Activated T-helper 1 cell treated with anti-CD3 and anti-CD28 coated beads, Interleukin-12 subunit alpha, Interleukin-12 subunit beta, Interleukin-2, Interleukin-4 antibody, amounts not matched to agents 30 ng/mL and 10 ng/mL and 1 ng/mL, durations not matched to agents 14 hours and 24 hours and 36 hours (primary cell): ENCODE measurements around the gene RFC2. TPM values are rescaled to one million over a fixed set of nuclear protein-coding genes. Genes with fewer than 3 reads are reported as not detected.
"Not testable (repeated sequence)": the region's sequence is repeated elsewhere in the genome, so short reads cannot be mapped to it uniquely, and the experiment has no call there.

Experiments used
- DNase-seq: peaks from one replicate; pipeline ENCODE4 v3.0.0; 2021; ENCODE audit warnings: low spot score
- H3K27ac Mint-ChIP-seq: one replicate; pipeline ENCODE4 v1.8.0; 2021; ENCODE audit warnings: mild to moderate bottlenecking, mixed read lengths
- H3K27me3 Mint-ChIP-seq: one replicate; pipeline ENCODE4 v1.8.0; 2022; ENCODE audit warnings: mild to moderate bottlenecking, moderate library complexity, mixed read lengths; ENCODE audit not compliant: insufficient read depth
- H3K36me3 Mint-ChIP-seq: one replicate; pipeline ENCODE4 v1.8.0; 2021; ENCODE audit warnings: low read depth, mixed read lengths
- H3K4me1 Mint-ChIP-seq: one replicate; pipeline ENCODE4 v1.8.0; 2021; ENCODE audit warnings: low read depth, mixed read lengths
- H3K4me3 Mint-ChIP-seq: one replicate; pipeline ENCODE4 v1.8.0; 2021; ENCODE audit warnings: mild to moderate bottlenecking, moderate library complexity, mixed read lengths
- H3K9me3 Mint-ChIP-seq: one replicate; pipeline ENCODE4 v1.8.0; 2021; ENCODE audit warnings: mixed read lengths
- intact Hi-C: fragments of 100-400 bp; cut with micrococcal nuclease; formaldehyde crosslinking; loops from one replicate; pipeline ENCODE4 v1.15.1; 2024
- total RNA-seq: library from RNA; stranded (reverse); gene quantifications from 2 replicates; pipeline ENCODE4 v1.2.3, GENCODE V29; 2022

Gene RFC2
- total RNA-seq, 1 donor from 2014 or later = 89.1 TPM

GRCh38 chr7:74254858-74255379 lies 720 bp upstream of the RFC2 start:
- intact Hi-C loops = loop anchor here (1.0 to 5.0 kb wide), 7 partner anchors 15 to 402 kb away; partner anchors contain the start of genes CLIP2, EIF4H and GTF2I

DNA sequence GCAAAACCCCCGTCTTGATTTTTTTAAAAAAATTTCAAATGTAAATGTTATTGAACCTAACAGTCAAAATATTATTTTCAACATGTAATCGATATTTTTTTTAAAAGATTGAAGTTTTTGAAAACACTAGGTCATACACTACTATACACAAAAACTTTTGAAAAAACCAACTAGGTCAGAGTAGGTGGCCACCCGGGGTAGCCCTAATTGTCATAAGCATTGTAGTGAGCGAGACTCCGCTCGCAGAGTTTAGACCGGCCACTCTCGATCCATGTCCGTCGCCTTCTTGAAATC lies 417 bp downstream of the RFC2 start:
- H3K9me3 Mint-ChIP-seq = no peaks in the 10 kb centered on the region
- H3K27ac Mint-ChIP-seq = peak overlapping the region; percentile 95
- peaks cover 21% of the 10 kb centered on the region for H3K4me1 Mint-ChIP-seq
- no peak for DNase-seq
- intact Hi-C loops = loop anchor here (1.0 to 2.0 kb wide), 7 partner anchors 17 to 403 kb away; partner anchors contain the start of genes CLIP2, EIF4H and GTF2I
- H3K36me3 Mint-ChIP-seq = peaks cover 27% of the 10 kb centered on the region
- H3K4me3 Mint-ChIP-seq = peak overlapping the region; percentile 95
- no peaks in the 10 kb centered on the region for H3K27me3 Mint-ChIP-seq

More at GRCh38 chr7:74254858-74255379, 720 bp upstream of the RFC2 start:
- peaks cover 21% of the 10 kb centered on the region for H3K4me1 Mint-ChIP-seq
- H3K27me3 Mint-ChIP-seq = no peaks in the 10 kb centered on the region
- peak overlapping the region; percentile 95 for H3K4me3 Mint-ChIP-seq
- no peaks in the 10 kb centered on the region for H3K9me3 Mint-ChIP-seq
- peak overlapping the region; percentile 95 for H3K27ac Mint-ChIP-seq
- H3K36me3 Mint-ChIP-seq = peaks cover 17% of the 10 kb centered on the region
- no peak for DNase-seq

DNA sequence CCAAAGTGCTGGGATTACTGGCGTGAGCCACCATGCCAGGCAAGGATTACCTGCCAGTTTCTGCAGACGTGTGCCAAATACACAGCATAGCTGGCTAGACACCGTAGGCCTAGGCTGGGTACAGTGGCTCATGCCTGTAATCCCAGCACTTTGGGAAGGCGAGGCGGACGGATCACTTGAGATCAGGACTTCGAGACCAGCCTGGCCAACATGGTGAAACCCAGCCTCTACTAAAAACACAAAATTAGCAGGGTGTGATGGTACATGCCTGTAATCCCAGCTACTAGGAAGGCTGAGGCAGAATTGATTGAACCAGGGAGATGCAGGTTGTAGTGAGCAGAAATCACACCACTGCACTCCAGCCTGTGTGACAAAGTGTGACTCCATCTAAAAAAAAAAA lies 868 bp downstream of the RFC2 start:
- peaks cover 29% of the 10 kb centered on the region for H3K36me3 Mint-ChIP-seq
- intact Hi-C loops = loop anchor here (1.0 kb wide), 1 partner anchor 44 kb away; no protein-coding TSS in a partner anchor
- H3K27me3 Mint-ChIP-seq = no peaks in the 10 kb centered on the region
- peak overlapping the region; percentile 95 for H3K27ac Mint-ChIP-seq
- no peak for DNase-seq
- peak overlapping the region; percentile 95 for H3K4me3 Mint-ChIP-seq
- H3K9me3 Mint-ChIP-seq = no peaks in the 10 kb centered on the region
- peaks cover 21% of the 10 kb centered on the region for H3K4me1 Mint-ChIP-seq

- Mint-ChIP-seq H3K9me3 (no peaks in the 10 kb centered on the region), H3K27me3 (no peaks in the 10 kb centered on the region), H3K4me3 (peak overlapping the region; percentile 95), H3K4me1 (peaks cover 21% of the 10 kb centered on the region), H3K27ac (no peak overlapping the region), H3K36me3 (peaks cover 29% of the 10 kb centered on the region)
- intact Hi-C loops = loop anchor here (1.0 kb wide), 1 partner anchor 44 kb away; no protein-coding TSS in a partner anchor
- DNase-seq = no peak
Observed at GRCh38 chr7:74252893-74253292, 1.3 kb downstream of the RFC2 start.

DNA sequence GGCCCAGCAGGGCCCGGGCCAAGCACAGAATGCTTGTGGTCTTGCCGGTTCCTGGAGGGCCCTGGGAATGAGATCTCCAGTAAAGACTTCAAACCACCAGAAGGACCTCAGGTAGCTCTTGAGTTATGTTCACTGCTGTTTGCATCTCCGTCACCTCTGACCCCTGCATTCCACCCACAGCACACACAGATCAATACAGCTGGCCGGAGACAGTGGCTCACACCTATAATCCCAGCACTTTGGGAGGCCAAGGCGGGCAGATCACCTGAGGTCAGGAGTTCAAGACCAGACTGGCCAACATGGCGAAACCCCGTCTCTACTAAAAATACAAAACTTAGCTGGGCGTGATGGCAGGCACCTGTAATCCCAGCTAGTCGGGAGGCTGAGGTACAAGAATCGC lies 5.1 kb downstream of the RFC2 start:
- H3K9me3 Mint-ChIP-seq, H3K27me3 Mint-ChIP-seq, H3K27ac Mint-ChIP-seq, DNase-seq, H3K4me3 Mint-ChIP-seq, intact Hi-C loops: not testable (repeated sequence)
- Mint-ChIP-seq H3K4me1 (peaks cover 11% of the 10 kb centered on the region), H3K36me3 (peaks cover 38% of the 10 kb centered on the region)

GRCh38 chr7:74248156-74248555 lies 6.0 kb downstream of the RFC2 start:
- H3K4me1 Mint-ChIP-seq = peaks cover 11% of the 10 kb centered on the region
- no peaks in the 10 kb centered on the region for H3K27me3 Mint-ChIP-seq
- H3K27ac Mint-ChIP-seq = no peak overlapping the region
- H3K36me3 Mint-ChIP-seq = peaks cover 43% of the 10 kb centered on the region
- DNase-seq = no peak
- intact Hi-C loops = no loop called here
- no peaks in the 10 kb centered on the region for H3K9me3 Mint-ChIP-seq
- H3K4me3 Mint-ChIP-seq = no peak overlapping the region

GRCh38 chr7:74246497-74246896 lies 7.7 kb downstream of the RFC2 start:
- DNase-seq = no peak
- Mint-ChIP-seq H3K36me3 (peaks cover 45% of the 10 kb centered on the region), H3K27me3 (no peaks in the 10 kb centered on the region), H3K27ac (no peak overlapping the region), H3K9me3 (no peaks in the 10 kb centered on the region), H3K4me3 (no peak overlapping the region), H3K4me1 (peaks cover 6% of the 10 kb centered on the region)
- intact Hi-C loops = no loop called here

GRCh38 chr7:74242122-74242443 lies 12.1 kb downstream of the RFC2 start:
- intact Hi-C loops = no loop called here
- no peak for DNase-seq
- H3K27ac Mint-ChIP-seq = no peak overlapping the region
- peaks cover 4% of the 10 kb centered on the region for H3K4me1 Mint-ChIP-seq
- H3K27me3 Mint-ChIP-seq = no peaks in the 10 kb centered on the region
- H3K36me3 Mint-ChIP-seq = peaks cover 39% of the 10 kb centered on the region
- H3K9me3 Mint-ChIP-seq = no peaks in the 10 kb centered on the region
- H3K4me3 Mint-ChIP-seq = no peak overlapping the region

DNA sequence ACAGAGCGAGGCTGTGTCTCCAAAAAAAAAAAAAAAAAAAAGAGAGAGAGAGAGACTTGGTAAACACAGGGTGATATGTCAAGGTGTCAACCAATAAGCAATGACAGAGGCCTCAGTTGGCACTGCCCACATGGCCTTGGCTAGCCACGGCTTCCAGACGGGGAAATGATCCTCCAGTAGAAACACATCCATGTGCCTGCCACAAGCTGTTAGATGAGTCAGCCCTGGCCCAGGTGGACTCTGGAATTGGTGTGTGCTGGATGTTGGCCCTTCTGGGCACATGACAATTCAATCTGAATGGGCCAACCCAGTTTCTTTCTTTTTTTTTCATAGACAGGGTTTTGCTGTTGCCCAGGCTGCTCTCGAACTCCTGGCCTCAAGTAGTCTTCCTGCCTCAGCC lies 13.7 kb downstream of the RFC2 start:
- Mint-ChIP-seq H3K36me3 (peaks cover 42% of the 10 kb centered on the region), H3K4me3 (no peak overlapping the region), H3K27me3 (no peaks in the 10 kb centered on the region), H3K9me3 (no peaks in the 10 kb centered on the region), H3K27ac (no peak overlapping the region), H3K4me1 (peaks cover 14% of the 10 kb centered on the region)
- intact Hi-C loops = no loop called here
- DNase-seq = no peak

- intact Hi-C loops = no loop called here
- peak; percentile 36 for DNase-seq
- no peak overlapping the region for H3K27ac Mint-ChIP-seq
Observed at GRCh38 chr7:74236284-74236683, 17.9 kb downstream of the RFC2 start.

GRCh38 chr7:74235518-74236268 lies 18.5 kb downstream of the RFC2 start:
- Mint-ChIP-seq H3K27ac (no peak overlapping the region), H3K27me3 (no peaks in the 10 kb centered on the region), H3K36me3 (peaks cover 48% of the 10 kb centered on the region), H3K9me3 (no peaks in the 10 kb centered on the region), H3K4me1 (peaks cover 20% of the 10 kb centered on the region), H3K4me3 (no peak overlapping the region)
- intact Hi-C loops = no loop called here
- DNase-seq = no peak

More at GRCh38 chr7:74236284-74236683, 17.9 kb downstream of the RFC2 start:
- no peaks in the 10 kb centered on the region for H3K9me3 Mint-ChIP-seq
- peaks cover 46% of the 10 kb centered on the region for H3K36me3 Mint-ChIP-seq
- peak overlapping the region; percentile 45 for H3K4me3 Mint-ChIP-seq
- H3K4me1 Mint-ChIP-seq = peaks cover 16% of the 10 kb centered on the region
- no peaks in the 10 kb centered on the region for H3K27me3 Mint-ChIP-seq

DNA sequence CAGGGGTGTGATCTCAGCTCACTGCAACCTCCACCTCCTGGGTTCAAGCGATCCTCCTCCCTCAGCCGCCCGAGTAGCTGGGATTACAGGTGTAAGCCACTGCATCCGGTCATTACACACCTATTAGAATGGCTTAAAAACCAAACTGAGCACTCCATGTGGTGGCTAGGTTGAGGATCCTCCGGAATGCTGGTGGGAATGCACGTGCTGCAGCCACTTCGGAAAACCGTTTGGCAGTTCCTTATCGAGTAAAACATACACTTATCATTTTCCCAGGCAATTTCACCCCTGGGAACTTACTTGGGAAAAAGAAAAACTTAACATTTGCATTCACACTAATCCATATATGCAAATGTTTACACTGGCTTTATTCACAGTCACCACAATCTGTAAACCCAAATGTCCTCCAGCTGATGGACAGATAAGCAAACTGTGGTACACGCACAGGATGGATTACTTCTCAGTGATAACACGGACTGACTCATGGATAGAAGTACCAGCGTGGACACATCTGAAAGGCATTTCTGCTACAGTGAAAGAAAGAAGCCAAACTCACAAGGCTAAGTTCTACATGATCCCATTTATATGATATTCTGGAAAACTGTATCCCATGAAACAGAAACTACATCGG lies 20.4 kb downstream of the RFC2 start:
- intact Hi-C loops = no loop called here
- no peaks in the 10 kb centered on the region for H3K9me3 Mint-ChIP-seq
- no peak for DNase-seq
- peaks cover 20% of the 10 kb centered on the region for H3K4me1 Mint-ChIP-seq
- H3K4me3 Mint-ChIP-seq = no peak overlapping the region
- no peaks in the 10 kb centered on the region for H3K27me3 Mint-ChIP-seq
- no peak overlapping the region for H3K27ac Mint-ChIP-seq
- H3K36me3 Mint-ChIP-seq = peaks cover 51% of the 10 kb centered on the region

DNA sequence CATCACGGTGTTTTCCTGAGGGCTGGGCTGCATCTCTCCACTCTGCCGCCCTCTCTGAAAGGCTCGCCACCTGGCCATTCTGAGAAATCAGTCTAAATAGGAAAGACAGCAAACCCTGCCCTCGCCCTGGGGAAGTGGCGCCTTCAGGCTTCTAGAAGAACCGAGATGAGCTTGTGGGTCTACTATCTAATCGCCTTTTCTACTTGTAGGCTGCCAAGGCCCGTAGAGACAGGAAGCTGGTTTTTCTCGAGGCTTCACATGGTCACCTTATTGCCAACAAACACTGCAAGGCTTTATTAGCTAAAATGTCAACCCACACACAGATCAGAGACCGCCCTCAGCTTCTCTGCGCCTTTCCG lies 23.0 kb downstream of the RFC2 start:
- Mint-ChIP-seq H3K4me3 (no peak overlapping the region), H3K27me3 (no peaks in the 10 kb centered on the region), H3K36me3 (peaks cover 43% of the 10 kb centered on the region), H3K9me3 (no peaks in the 10 kb centered on the region), H3K4me1 (peaks cover 14% of the 10 kb centered on the region), H3K27ac (peak overlapping the region; percentile 34)
- no peak for DNase-seq
- intact Hi-C loops = no loop called here
